ENCODE data around the gene CDK5. TPM values are rescaled to one million over a fixed set of nuclear protein-coding genes. Genes with fewer than 3 reads are reported as not detected.

Gene CDK5
- total and polyA plus RNA-seq, 2 of the 13 experiments (the other 11 are each of a cell fraction or from before 2014, with no cell fraction given): 16.4 to 21.3 TPM

- TF ChIP-seq, protein P1, sequence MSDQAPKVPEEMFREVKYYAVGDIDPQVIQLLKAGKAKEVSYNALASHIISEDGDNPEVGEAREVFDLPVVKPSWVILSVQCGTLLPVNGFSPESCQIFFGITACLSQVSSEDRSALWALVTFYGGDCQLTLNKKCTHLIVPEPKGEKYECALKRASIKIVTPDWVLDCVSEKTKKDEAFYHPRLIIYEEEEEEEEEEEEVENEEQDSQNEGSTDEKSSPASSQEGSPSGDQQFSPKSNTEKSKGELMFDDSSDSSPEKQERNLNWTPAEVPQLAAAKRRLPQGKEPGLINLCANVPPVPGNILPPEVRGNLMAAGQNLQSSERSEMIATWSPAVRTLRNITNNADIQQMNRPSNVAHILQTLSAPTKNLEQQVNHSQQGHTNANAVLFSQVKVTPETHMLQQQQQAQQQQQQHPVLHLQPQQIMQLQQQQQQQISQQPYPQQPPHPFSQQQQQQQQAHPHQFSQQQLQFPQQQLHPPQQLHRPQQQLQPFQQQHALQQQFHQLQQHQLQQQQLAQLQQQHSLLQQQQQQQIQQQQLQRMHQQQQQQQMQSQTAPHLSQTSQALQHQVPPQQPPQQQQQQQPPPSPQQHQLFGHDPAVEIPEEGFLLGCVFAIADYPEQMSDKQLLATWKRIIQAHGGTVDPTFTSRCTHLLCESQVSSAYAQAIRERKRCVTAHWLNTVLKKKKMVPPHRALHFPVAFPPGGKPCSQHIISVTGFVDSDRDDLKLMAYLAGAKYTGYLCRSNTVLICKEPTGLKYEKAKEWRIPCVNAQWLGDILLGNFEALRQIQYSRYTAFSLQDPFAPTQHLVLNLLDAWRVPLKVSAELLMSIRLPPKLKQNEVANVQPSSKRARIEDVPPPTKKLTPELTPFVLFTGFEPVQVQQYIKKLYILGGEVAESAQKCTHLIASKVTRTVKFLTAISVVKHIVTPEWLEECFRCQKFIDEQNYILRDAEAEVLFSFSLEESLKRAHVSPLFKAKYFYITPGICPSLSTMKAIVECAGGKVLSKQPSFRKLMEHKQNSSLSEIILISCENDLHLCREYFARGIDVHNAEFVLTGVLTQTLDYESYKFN (CRISPR knock-in tag; conservative IDR thresholded peaks at IDR 0.05): peak; percentile 56
- TF ChIP-seq SIX4 (CRISPR knock-in tag; IDR thresholded peaks at IDR 0.05): no peak
- TF ChIP-seq CHD2 (IDR thresholded peaks at IDR 0.05; ENCODE audit: low read depth, low read length): no peak
- TF ChIP-seq ZNF543 (CRISPR knock-in tag; IDR thresholded peaks at IDR 0.05): 0 out of 2 replicates have a peak, but pooled peaks have one; percentile 27
- TF ChIP-seq RERE (CRISPR knock-in tag; IDR thresholded peaks at IDR 0.05; ENCODE audit: low read depth): no peak
- no peak for TF ChIP-seq MTERF4 (CRISPR knock-in tag; IDR thresholded peaks at IDR 0.05)
- TF ChIP-seq SRSF4 (IDR thresholded peaks at IDR 0.05; ENCODE audit: low read depth, low read length, poor library complexity, severe bottlenecking): no peak
- no peak for TF ChIP-seq FOXC1 (CRISPR knock-in tag; IDR thresholded peaks at IDR 0.05; ENCODE audit: borderline replicate concordance)
- TF ChIP-seq ZFAT (CRISPR knock-in tag; conservative IDR thresholded peaks at IDR 0.05): no peak
- TF ChIP-seq, protein P2, sequence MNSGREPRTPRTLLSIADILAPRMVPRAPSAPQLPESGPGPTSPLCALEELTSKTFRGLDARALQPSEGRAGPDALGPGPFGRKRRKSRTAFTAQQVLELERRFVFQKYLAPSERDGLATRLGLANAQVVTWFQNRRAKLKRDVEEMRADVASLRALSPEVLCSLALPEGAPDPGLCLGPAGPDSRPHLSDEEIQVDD (CRISPR knock-in tag; IDR thresholded peaks at IDR 0.05; ENCODE audit: borderline replicate concordance): no peak
- TF ChIP-seq RFX3 (CRISPR knock-in tag; IDR thresholded peaks at IDR 0.05): no peak
- TF ChIP-seq ZBTB25 (CRISPR knock-in tag; IDR thresholded peaks at IDR 0.05): no peak
- TF ChIP-seq ZNF782 (CRISPR knock-in tag; IDR thresholded peaks at IDR 0.05; ENCODE audit: borderline replicate concordance): no peak
- TF ChIP-seq NR3C1 (CRISPR knock-in tag; IDR thresholded peaks at IDR 0.05): no peak
- 0 out of 2 replicates have a peak, but pooled peaks have one; percentile 36 for TF ChIP-seq MIXL1 (CRISPR knock-in tag; IDR thresholded peaks at IDR 0.05)
- TF ChIP-seq HNRNPH1 (optimal IDR thresholded peaks at IDR 0.05; ENCODE audit: low read depth, low read length): no peak
- TF ChIP-seq ETV6 (CRISPR knock-in tag; conservative IDR thresholded peaks at IDR 0.05): no peak
- no peak for TF ChIP-seq TAF15 (IDR thresholded peaks at IDR 0.05; ENCODE audit: low read depth, low read length, poor library complexity, severe bottlenecking)
- TF ChIP-seq NPAS2 (CRISPR knock-in tag; IDR thresholded peaks at IDR 0.05; ENCODE audit: borderline replicate concordance): no peak
- peak; percentile 20; the same call in 1 of the 2 replicates for TF ChIP-seq HMG20A (CRISPR knock-in tag; IDR thresholded peaks at IDR 0.05; ENCODE audit: borderline replicate concordance)
Observed at GRCh38 chr7:151005566-151005965, 52.1 kb downstream of the CDK5 start (continued).

Data from HepG2 (cell line).